H4 (cell line): ENCODE results near the gene FOXN3. TPM values are rescaled to one million over a fixed set of nuclear protein-coding genes. Genes with fewer than 3 reads are reported as not detected.

Source experiments
- DNase-seq: peaks from one replicate; pipeline ENCODE4 v3.0.0-alpha.2; 2015; ENCODE audit warnings: low spot score
- total RNA-seq: library from RNA; depleted of rRNA; stranded (reverse); fragments of >200 nt; shearing (Covaris generic); gene quantifications from 2 replicates; pipeline ENCODE4 v1.2.3, GENCODE V29; 2014

Gene FOXN3
- total RNA-seq, 1 experiment from 2014 or later, result 12.2 TPM

GRCh38 chr14:89382901-89383845 is 33.9 kb downstream of the FOXN3 start:
- DNase-seq, result no peak

DNA sequence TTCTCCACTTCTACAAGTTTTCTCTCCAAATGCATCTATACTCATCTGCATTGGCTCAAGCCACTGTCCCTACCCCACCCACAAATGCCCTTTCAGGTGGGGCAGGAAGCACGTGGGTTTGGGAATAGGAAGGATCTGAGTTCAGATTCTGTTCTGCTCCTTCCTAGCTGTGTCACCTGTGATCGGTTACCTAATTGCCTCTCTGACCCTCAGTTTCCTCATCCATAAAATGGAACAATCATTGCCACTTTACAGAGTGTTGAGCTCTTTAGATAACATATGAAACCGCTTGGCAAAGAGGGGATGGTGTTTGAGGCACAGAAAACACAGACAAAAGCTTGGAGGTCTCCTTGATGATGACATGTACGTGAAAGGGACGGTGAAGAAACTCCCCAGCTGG is 34.5 kb downstream of the FOXN3 start:
- no peak for DNase-seq

DNA sequence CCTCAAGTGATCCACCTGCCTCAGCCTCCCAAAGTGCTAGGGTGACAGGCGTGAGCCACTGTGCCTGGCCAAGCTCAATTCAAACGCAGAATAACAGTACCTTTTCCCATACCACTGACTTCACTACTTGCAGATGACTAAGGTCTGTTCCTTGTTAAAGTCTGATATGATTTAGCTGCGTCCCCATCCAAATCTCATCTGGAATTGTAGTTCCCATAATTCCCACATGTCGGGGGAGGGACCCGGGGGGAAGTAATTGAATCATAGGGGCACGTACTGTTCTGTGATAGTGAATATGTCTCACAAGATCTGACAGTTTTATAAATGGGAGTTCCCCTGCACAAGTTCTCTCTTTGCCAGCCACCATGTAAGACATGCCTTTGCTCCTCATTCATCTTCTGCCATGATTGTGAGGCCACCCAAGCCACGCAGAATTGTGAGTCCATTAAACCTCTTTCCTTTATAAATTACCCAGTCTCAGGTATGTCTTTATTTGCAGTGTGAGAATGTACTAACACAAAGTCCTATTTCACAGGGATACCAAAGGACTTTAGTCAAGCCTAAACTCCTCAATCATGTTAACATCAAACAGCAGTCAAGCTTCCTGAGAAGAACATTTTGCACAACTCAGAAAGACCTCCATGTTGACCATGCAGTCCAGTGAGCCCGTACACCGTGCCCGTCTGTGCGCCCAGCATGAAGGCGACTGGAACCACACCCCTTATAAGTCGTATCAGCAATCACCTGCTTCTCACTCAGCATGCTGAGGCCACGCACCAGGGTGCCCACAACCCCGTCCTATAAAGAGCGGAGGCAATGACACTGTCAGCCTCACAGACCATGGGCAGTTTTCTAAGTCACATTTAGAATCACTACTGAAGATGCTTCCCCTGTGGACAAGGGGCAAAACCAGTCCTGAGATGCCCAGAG is 36.9 kb downstream of the FOXN3 start:
- no peak for DNase-seq

- DNase-seq, result no peak
Observed at GRCh38 chr14:89379006-89379405, 38.0 kb downstream of the FOXN3 start.

DNA sequence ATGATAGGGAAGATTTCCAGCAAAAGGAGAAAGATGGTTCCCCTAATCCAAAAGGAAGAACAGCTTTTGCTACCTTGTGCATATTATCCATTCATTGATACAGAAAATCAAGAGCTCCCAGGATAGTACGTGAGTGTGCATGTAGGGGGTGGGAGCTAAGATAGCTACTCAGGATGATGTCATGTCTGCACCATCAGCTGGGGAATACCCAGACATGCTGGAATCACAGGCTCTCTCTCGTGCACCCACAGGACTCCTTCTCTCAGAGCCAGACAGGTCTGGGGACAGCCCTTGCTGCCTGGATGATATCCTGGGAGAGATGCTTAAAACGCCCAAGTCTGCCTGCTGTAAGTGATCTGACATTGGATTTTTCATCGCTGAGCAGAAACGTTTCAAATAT is 38.9 kb downstream of the FOXN3 start:
- DNase-seq, result no peak

GRCh38 chr14:89377544-89377943 is 39.5 kb downstream of the FOXN3 start:
- DNase-seq, result no peak

DNA sequence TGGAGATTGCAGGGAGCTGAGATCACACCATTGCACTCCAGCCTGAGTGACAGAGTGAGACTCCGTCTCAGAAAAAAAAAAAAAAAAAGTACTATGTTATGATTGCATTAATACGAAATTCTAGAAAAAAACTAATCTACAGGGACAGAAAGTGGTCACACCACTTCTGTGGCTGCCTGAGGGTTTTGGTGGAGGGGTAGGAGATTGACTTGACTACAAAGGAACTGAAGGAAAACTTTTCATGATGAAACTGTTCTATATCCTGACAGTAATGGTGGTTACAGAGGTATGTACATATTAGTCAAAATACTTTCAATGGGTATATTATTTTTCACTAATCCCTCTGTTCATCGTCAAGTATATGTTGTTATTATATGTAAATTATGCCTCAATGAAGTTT is 42.1 kb downstream of the FOXN3 start:
- DNase-seq, result no peak

DNA sequence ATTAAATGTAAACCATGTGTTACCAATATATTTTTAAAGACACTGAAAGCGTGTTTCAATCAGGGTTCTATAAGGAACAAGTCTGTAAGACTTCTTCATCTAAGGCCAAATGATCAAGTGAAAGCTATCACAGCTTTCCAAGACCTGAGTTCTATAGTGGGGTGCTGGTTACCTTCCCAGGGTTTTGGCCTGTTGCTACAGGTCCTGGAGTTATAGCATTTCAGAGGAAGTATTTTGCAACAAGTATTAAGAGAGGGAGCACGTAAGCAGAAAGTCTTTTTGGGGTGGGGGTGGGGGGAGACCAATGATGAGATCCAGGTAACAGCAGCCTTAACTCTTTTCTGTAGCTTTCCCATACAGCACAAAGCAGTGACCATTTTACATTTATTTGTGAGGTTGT is 43.8 kb downstream of the FOXN3 start:
- DNase-seq, result no peak

DNA sequence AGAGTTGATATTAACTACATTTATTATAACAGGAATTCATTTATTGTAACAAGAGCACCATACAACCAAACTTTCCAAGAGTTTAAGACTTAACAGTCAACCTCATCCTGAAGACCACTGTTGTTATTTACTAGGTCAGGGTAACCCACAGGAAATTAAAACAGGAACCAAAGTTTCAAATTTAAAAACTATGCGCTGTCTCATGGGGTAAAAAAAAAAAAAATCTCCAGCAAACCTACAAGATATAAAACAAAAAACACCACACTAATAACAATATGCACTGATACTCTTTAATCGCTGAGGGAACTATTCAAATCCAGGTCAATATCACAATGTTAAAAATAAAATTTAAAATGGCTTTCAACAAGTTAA is 44.5 kb downstream of the FOXN3 start:
- no peak for DNase-seq

GRCh38 chr14:89371585-89372511 is 45.2 kb downstream of the FOXN3 start:
- no peak for DNase-seq

- DNase-seq, result no peak
Observed at GRCh38 chr14:89370781-89371180, 46.3 kb downstream of the FOXN3 start.

- no peak for DNase-seq
Observed at GRCh38 chr14:89370381-89370780, 46.7 kb downstream of the FOXN3 start.

DNA sequence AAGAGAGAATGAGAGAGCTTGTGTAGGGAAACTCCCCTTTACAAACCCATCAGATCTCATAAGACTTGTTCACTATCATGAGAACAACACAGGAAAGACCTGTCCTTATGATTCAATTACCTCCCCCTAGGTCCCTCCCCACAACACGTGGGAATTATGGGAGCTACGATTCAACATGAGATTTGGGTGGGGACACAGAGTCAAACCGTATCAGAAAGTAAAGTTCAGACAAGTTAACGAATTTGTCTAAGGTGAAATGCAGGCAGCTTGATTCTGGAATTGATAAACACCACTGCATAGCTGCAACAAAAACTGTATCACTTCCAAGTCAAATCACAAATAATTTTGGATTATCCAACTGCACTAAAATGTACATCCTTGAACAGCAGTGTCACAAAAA is 47.4 kb downstream of the FOXN3 start:
- DNase-seq, result no peak

DNA sequence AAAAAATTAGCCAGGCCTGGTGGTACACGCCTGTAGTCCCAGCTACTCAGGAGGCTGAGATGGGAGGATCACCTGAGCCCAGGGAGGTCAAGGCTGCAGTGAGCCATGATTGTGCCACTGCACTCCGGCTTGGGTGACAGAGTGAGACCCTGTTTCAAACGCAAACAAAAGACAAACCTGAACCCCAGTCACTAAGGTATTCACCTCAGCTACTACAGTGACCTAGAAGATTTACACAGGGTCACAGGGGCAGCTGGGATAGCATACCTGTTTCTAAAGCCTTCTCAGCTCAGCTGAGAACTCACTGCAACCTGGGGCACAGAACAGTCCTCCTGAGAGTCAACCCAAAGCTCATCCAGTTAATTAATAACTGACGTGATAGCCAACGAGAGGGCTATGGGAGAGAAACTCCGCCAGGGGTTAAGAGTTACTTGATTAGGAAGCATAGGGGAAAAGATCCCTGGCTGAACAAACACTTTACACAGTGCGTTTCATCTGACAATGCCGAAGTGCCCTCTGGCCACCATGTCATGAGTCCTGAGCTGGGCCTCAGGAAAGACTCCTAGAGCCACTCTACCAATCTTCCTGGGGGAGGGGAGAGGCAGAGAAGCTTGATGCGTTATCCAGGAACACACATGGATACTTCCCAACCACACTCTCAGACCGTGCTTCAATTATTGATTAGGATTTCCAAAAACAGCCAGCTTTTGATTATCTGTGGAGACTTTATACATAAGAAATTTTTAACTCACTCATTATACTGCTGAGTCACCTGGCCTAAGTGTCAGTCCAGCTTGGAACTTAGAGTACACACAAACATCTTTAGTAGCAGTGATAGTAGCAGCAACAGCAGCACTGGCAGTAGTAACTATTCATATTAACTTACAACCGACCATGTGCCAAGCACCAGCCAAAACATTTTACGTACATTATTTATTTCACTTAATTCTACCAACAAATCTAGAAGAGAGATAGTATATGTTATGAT is 48.2 kb downstream of the FOXN3 start:
- DNase-seq, result no peak

DNA sequence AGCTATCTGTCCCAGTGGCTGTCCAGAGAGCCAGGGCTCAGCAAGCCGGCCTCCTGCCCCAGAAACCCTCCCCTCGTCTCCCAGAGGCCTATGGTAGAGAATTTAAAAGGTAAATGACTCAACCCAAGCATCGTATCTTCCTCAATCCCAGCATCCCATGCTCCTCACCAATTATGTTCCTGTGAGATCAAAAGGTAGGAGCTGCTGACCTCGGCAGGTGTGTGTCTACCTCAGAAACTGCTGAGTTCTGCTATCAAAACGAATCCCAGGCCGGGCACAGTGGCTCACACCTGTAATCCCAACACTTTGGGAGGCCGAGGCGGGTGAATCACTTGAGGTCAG is 49.3 kb downstream of the FOXN3 start:
- DNase-seq, result no peak

GRCh38 chr14:89366864-89367778 is 49.9 kb downstream of the FOXN3 start:
- no peak for DNase-seq

- no peak for DNase-seq
Observed at GRCh38 chr14:89365061-89365801, 51.8 kb downstream of the FOXN3 start.

GRCh38 chr14:89364316-89364715 is 52.7 kb downstream of the FOXN3 start:
- DNase-seq, result no peak

GRCh38 chr14:89360277-89360676 is 56.8 kb downstream of the FOXN3 start:
- no peak for DNase-seq
